Uterus (tissue), 2 donors: Measurements from ENCODE around the gene DLX6.

ENCODE experiments used
- CTCF ChIP-seq, 4 experiments: fragments of 200-600 bp in 2 of 4; fragments of 450-650 bp in 2 of 4; sonication (generic) in 2 of 4; IDR thresholded peaks; one replicate each; pipeline ENCODE4 v1.5.1; 2016 to 2019; ENCODE audit warnings: antibody characterized with exemption in 4 of 4, mild to moderate bottlenecking in 2 of 4, moderate library complexity in 1 of 4
- POLR2A ChIP-seq, 2 donors: fragments of 450-650 bp; IDR thresholded peaks; one replicate each; pipeline ENCODE4 v1.6.1; 2016; ENCODE audit warnings: antibody characterized with exemption in 2 of 2, mild to moderate bottlenecking in 1 of 2, moderate library complexity in 1 of 2

GRCh38 chr7:96997512-96998032 is 7.8 kb upstream of the DLX6 start:
- TF ChIP-seq POLR2A (IDR thresholded peaks at IDR 0.05) (no peak), CTCF (IDR thresholded peaks at IDR 0.05) (no peak)
